HL-60 (cell line): ENCODE measurements around the gene AKR1B15.

Experiments used
- DNase-seq, 2 experiments: peaks; one replicate each; pipeline ENCODE4 v3.0.0-alpha.2; 2010 to 2020; ENCODE audit warnings: low read depth in 1 of 2, low spot score in 1 of 2
- H3K27ac ChIP-seq: fragments of 250-450 bp; sonication (Bioruptor Pico); replicated peaks from 2 replicates; pipeline ENCODE4 v1.5.1; 2020; ENCODE audit warnings: mild to moderate bottlenecking, moderate library complexity
- H3K27me3 ChIP-seq: fragments of 250-450 bp; sonication (Bioruptor Pico); 2 replicates; pipeline ENCODE4 v1.5.1; 2021; ENCODE audit warnings: mild to moderate bottlenecking, moderate library complexity; ENCODE audit not compliant: insufficient read depth, poor library complexity, severe bottlenecking
- H3K4me3 ChIP-seq: replicated peaks from 2 replicates; pipeline ENCODE4 v1.5.1; 2011; ENCODE audit warnings: mild to moderate bottlenecking, control low read depth, low read length; ENCODE audit not compliant: insufficient read depth
- GABPA ChIP-seq: IDR thresholded peaks from 2 replicates; pipeline ENCODE4 v1.6.1; 2012; ENCODE audit warnings: low read depth
- POLR2AphosphoS5 ChIP-seq: IDR thresholded peaks from 2 replicates; pipeline ENCODE4 v1.6.1; 2012; ENCODE audit warnings: low read depth
- REST ChIP-seq: IDR thresholded peaks from 2 replicates; pipeline ENCODE4 v1.6.1; 2012; ENCODE audit warnings: low read depth; ENCODE audit not compliant: insufficient replicate concordance
- SPI1 ChIP-seq: IDR thresholded peaks from 2 replicates; pipeline ENCODE4 v1.6.1; 2012; ENCODE audit warnings: low read depth, mild to moderate bottlenecking, borderline replicate concordance
- TF ChIP-seq, protein P1 (sequence below): IDR thresholded peaks from one replicate; pipeline ENCODE4 v1.5.1; 2011; ENCODE audit warnings: low read length, control low read depth, inconsistent platforms; ENCODE audit not compliant: insufficient read depth

AKR1B15 gene

GRCh38 chr7:134514106-134514505 is 34.8 kb upstream of the AKR1B15 start:
- Histone ChIP-seq H3K4me3 (no peak overlapping the region), H3K27me3 (no peaks in the 10 kb centered on the region)
- TF ChIP-seq POLR2AphosphoS5, result no peak
- TF ChIP-seq GABPA, result no peak
- no peak for TF ChIP-seq REST
- TF ChIP-seq SPI1, result no peak
- TF ChIP-seq, protein P1, sequence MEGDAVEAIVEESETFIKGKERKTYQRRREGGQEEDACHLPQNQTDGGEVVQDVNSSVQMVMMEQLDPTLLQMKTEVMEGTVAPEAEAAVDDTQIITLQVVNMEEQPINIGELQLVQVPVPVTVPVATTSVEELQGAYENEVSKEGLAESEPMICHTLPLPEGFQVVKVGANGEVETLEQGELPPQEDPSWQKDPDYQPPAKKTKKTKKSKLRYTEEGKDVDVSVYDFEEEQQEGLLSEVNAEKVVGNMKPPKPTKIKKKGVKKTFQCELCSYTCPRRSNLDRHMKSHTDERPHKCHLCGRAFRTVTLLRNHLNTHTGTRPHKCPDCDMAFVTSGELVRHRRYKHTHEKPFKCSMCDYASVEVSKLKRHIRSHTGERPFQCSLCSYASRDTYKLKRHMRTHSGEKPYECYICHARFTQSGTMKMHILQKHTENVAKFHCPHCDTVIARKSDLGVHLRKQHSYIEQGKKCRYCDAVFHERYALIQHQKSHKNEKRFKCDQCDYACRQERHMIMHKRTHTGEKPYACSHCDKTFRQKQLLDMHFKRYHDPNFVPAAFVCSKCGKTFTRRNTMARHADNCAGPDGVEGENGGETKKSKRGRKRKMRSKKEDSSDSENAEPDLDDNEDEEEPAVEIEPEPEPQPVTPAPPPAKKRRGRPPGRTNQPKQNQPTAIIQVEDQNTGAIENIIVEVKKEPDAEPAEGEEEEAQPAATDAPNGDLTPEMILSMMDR, result no peak

GRCh38 chr7:134514663-134515062 is 34.2 kb upstream of the AKR1B15 start:
- no peak overlapping the region for H3K27ac ChIP-seq
- peak; percentile 48 to 59 for DNase-seq
- H3K4me3 ChIP-seq, result no peak overlapping the region
- TF ChIP-seq, protein P1, result peak; percentile 51
- TF ChIP-seq GABPA, result no peak
- no peaks in the 10 kb centered on the region for H3K27me3 ChIP-seq

More at GRCh38 chr7:134514106-134514505, 34.8 kb upstream of the AKR1B15 start:
- no peak for DNase-seq
- no peak overlapping the region for H3K27ac ChIP-seq

GRCh38 chr7:134515569-134516468 is 33.1 kb upstream of the AKR1B15 start:
- DNase-seq, result no peak

More at GRCh38 chr7:134515569-134516468, 33.1 kb upstream of the AKR1B15 start:
- no peak overlapping the region for H3K27ac ChIP-seq
- no peaks in the 10 kb centered on the region for H3K27me3 ChIP-seq
- H3K4me3 ChIP-seq, result no peak overlapping the region
- TF ChIP-seq SPI1 (no peak), GABPA (no peak), REST (no peak), POLR2AphosphoS5 (no peak)
- TF ChIP-seq, protein P1, result no peak
